WERI-Rb-1 (cell line): ENCODE data around the gene SOX9.

Experiments used
- DNase-seq: peaks from one replicate; pipeline ENCODE4 v3.0.0-alpha.2; 2020
- H3K27ac ChIP-seq: fragments of 250-450 bp; sonication (Bioruptor Pico); 2 replicates; pipeline ENCODE4 v1.5.1; 2020; ENCODE audit warnings: mild to moderate bottlenecking, moderate library complexity
- H3K27me3 ChIP-seq: fragments of 250-450 bp; sonication (Bioruptor Pico); 2 replicates; pipeline ENCODE4 v1.5.1; 2021; ENCODE audit warnings: mild to moderate bottlenecking, low read depth, moderate library complexity; ENCODE audit not compliant: insufficient read depth, severe bottlenecking
- H3K36me3 ChIP-seq: fragments of 250-450 bp; sonication (Bioruptor Pico); 2 replicates; pipeline ENCODE4 v1.5.1; 2020; ENCODE audit warnings: mild to moderate bottlenecking, moderate library complexity
- H3K4me3 ChIP-seq: 2 replicates; pipeline ENCODE4 v1.5.1; 2011; ENCODE audit warnings: low read depth, mild to moderate bottlenecking, control low read depth, low read length
- H3K9me3 ChIP-seq: fragments of 250-450 bp; sonication (Bioruptor Pico); 2 replicates; pipeline ENCODE4 v1.5.1; 2021; ENCODE audit warnings: mild to moderate bottlenecking, moderate library complexity; ENCODE audit not compliant: severe bottlenecking
- CTCF ChIP-seq: IDR thresholded peaks from 2 replicates; pipeline ENCODE4 v1.5.1; 2011; ENCODE audit warnings: low read depth, mild to moderate bottlenecking, control low read depth, inconsistent platforms, low read length

Gene SOX9

GRCh38 chr17:72125226-72125651 lies 4.4 kb downstream of the SOX9 start:
- H3K9me3 ChIP-seq: no peaks in the 10 kb centered on the region
- H3K4me3 ChIP-seq: no peak overlapping the region
- H3K27ac ChIP-seq: no peak overlapping the region
- H3K27me3 ChIP-seq: peaks cover 59% of the 10 kb centered on the region
- no peak for DNase-seq
- H3K36me3 ChIP-seq: no peaks in the 10 kb centered on the region
- no peak for TF ChIP-seq CTCF

- Histone ChIP-seq H3K27me3 (peaks cover 59% of the 10 kb centered on the region), H3K4me3 (no peak overlapping the region), H3K27ac (no peak overlapping the region), H3K9me3 (no peaks in the 10 kb centered on the region), H3K36me3 (no peaks in the 10 kb centered on the region)
- no peak for DNase-seq
- TF ChIP-seq CTCF: no peak
These were observed 4.9 kb downstream of the SOX9 start for GRCh38 chr17:72125742-72126141.

GRCh38 chr17:72126575-72127486 lies 6.0 kb downstream of the SOX9 start:
- TF ChIP-seq CTCF: no peak
- DNase-seq: no peak
- Histone ChIP-seq H3K9me3 (no peaks in the 10 kb centered on the region), H3K27ac (no peak overlapping the region), H3K27me3 (peaks cover 55% of the 10 kb centered on the region), H3K36me3 (no peaks in the 10 kb centered on the region), H3K4me3 (no peak overlapping the region)

- Histone ChIP-seq H3K27ac (no peak overlapping the region), H3K36me3 (no peaks in the 10 kb centered on the region), H3K27me3 (peaks cover 50% of the 10 kb centered on the region), H3K4me3 (no peak overlapping the region), H3K9me3 (no peaks in the 10 kb centered on the region)
- no peak for DNase-seq
- no peak for TF ChIP-seq CTCF
These were observed 7.2 kb downstream of the SOX9 start for GRCh38 chr17:72128039-72128438.

GRCh38 chr17:72134608-72135394 lies 14.0 kb downstream of the SOX9 start:
- TF ChIP-seq CTCF: no peak
- Histone ChIP-seq H3K4me3 (no peak overlapping the region), H3K27me3 (peaks cover 64% of the 10 kb centered on the region), H3K27ac (no peak overlapping the region), H3K9me3 (peaks cover 3% of the 10 kb centered on the region), H3K36me3 (no peaks in the 10 kb centered on the region)
- no peak for DNase-seq
